Dedifferentiated amniotic fluid mesenchymal stem cell (primary cell): ENCODE measurements around the gene TMEM271.
"Not testable (repeated sequence)": the region's sequence is repeated elsewhere in the genome, so short reads cannot be mapped to it uniquely, and the experiment has no call there.

ENCODE experiments used
- DNase-seq: peaks from one replicate; pipeline ENCODE4 v3.0.0-alpha.2; 2016; ENCODE audit errors: extremely low spot score

The TMEM271 gene

DNA sequence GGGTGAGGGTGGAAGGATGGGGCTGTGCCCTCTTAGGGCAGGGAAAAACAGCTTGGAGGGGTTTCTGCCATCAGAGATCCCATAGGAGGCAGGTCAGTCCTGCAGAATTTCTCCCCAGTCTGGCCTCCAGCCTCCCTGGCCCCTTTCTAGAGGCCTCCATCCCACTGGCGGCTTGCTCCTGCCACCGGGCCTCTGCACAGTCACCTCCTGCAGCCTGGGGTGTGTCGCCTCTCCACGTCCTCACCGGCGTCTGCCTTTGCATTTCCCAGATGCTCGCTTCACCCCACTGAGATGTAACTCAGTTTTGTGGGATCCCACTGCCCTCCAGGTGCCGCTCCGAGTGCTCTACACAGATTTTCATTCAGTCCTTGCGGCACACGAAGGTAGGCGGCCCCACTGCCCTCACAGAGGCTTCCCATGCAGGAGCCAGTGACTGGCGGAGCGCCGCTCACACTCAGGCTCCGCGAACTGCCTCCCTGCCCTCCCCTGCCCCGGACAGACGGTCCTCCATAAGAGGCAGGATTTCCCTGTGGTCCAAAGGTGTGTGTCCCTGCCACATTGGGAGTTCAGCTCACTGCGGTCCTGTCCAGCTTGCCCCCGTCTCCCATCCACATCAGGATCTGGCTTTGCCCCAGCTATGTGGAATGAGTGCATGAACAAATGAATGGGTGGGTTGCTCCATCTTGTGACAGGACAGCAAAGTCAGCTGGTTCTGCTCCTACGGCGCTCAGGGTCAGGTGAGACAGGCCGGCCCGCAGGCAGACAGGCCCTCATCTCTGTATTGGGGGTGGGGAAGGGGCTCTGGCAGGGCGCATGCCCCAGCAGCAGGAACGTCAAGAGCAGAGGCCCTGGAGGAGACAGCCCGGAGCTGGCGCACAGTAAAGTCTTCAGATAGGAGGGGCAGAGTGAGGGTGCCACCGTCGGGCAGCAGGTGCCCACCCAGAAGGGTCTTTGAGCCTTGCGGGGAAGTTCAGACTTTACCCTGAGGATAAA is 2.7 kb upstream of the TMEM271 start:
- DNase-seq: no peak

DNA sequence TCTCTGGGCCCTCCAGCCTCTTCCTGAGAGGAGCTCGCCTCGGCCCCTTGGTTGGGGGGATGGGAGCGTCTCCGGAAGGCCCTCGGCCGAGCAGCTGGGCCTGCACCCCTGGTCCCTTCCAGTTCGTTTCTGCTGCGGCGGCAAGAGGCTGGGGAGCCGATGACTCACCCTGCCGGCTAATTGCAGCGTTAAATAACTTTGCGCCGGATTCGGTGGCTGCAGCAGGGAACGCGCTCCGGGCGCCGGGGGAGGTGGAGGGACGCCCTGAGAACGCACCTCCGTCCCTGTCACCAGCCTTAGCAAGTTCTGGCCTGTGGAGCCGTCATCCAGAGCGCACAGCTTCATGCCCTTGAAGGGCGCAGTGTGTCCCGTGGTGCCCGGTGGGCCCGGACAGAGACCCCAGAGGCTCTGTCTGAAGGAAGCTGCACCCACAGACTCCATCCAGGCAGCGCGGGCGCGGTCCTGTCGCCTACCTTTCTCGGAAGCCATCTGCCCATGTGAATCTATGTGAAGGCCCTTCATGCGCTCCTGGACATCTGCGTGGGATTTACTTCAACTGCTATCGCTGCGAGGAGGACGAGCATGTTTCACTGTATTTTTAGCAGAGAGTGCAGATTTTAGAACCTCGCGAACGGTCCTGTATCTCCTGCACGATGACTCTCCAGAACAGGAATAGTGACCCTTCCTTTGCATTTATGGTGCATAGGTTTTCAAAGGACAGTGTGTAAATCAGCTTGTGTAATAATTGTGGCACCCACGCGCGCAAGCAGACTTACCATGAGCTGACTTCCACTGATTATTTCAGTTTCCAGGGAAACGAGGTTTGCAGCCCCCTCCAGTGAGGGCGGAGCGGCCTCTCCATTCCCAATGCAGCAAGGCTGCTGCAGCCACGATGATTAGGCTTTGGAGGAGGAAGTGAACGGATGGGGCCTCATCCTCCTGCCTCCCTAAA is 1.7 kb upstream of the TMEM271 start:
- DNase-seq: no peak

DNA sequence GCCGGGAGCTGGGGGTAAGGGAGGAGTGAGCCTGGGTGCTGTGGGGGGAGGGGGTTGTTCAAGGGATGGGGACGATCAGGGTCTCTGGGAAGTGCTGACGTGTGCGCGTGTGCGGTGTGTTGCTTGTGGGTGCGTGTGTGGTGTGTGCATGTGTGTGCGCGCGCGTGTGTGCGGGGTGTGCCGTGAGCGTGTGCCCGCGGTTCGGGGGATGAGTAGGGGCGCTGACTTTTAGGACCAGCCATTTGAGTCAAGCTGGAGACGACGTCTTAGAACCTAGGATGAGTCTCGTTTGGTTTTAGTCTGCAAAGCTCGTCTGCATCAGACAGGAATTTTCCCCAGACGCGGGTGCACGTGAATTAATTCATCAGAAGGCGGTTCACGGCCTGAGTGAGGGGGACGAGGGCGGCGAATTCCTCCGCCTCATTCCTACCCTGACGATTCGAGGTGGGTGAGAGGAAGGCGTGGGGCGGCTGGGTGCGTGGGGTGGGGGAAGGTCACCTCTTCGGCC is 950 bp upstream of the TMEM271 start:
- DNase-seq: no peak

DNA sequence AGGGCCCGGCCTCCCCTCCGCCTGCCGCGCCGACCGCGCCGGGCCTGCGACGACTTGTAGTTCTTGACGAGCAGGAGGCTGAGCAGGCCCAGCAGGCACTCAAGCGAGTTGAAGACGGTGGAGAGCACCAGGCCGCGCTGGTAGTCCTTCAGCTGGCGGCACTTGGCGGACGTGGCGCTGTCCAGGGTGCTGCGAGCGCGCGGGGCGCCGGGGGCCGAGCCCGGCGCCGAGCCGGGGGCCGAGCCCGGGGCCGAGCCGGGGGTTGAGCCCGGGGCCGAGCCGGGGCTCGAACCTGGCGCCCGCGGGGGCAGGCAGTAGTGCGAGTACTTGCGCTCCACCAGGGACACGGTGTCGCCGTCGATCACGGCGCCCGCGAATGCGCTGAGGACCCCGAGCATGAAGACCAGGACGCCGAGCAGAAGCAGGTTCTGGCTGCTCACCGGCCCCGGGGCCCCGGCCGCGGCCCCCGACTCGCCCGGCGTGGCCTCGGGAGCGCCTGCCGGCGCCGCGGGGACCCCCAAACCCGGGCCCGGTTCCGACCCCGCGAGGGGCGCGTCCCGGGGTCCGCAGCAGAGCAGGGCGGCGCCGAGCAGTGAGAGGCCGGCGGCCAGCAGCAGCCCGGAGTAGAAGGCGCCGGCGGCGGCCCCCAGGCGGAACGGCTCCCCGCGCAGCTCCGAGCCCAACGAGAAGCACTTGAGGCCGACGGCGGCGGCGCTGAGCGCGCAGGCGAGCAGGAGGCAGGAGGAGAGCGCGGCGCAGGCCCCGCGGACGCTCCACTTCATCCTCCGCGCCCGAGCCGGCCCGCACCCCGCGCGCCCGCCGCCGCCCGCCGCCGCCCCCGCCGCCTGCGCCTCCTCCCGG is 584 bp downstream of the TMEM271 start:
- DNase-seq: no peak

DNA sequence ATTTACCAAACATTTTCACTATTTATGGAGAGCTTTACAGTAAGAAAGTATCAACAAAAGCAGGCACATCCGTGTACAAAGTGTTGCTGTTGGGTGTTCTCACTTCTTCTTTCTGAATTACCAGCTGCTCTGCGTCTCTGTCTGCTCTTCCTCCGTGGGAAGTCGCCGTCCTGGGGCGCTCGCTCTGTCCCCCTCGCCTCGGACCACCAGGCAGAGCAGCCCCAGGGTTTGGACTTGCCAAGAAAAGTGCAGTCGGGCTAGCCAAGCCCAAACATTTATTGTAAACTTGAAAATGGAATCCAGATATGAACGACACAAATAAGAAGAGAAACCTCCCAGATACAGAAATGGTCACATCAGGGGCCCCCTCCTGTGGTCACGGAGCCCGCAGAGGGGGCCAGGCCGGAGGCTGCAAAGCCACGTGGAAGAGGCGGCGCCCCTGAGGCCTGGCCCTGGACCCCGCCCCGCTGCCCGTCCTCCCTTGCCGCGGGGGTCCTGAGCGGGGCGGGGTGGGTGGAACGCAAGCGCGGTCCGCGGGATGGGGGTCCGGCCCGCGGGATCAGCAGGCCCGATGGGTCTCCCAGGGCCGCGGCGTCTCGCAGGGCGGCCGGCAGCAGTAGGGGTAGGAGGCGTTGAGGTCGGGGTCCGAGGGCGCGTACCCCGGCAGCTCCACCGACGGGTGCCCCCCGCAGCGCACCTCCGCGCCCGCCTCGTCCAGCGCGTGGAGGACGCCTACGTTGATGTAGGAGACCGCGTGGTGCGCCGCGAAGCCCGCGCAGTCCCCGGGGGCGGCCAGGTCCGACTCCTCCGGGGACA is 1.5 kb downstream of the TMEM271 start:
- no peak for DNase-seq

DNA sequence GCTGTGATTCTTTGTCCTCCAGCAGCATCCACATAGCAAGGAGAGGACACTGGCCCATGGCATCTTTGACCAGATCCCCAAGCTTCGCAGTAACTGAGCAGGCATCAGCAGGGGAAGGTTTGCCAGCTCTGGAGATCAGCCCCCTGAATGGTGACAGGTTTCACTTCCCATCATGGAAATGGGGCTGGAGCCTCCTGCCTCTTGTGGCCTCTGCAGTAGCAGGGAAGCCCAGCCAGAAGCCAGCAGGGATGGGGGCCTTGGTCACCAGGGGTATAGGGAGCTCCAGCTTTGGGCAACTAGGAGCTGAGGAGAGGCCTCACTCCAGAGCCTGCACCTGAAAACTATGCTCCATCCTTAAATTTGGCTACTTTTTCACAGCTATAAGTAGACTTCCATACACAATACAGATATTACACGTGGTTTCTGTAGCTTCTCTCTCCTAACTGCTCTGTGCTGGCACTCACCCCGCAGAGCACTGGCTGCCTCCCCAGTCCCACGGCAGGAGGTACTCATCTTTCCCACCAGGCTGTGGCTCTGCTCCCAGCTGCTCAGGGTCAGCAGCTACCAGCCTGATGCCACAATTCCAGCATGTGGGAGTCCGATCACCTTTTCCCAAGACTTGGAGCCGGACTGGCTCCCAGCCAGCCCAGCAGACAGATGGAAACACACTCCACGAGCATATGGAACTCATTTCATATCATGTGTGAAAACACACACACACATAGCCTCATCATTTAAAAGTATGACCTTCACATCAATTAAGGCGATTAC is 2.8 kb downstream of the TMEM271 start:
- no peak for DNase-seq

DNA sequence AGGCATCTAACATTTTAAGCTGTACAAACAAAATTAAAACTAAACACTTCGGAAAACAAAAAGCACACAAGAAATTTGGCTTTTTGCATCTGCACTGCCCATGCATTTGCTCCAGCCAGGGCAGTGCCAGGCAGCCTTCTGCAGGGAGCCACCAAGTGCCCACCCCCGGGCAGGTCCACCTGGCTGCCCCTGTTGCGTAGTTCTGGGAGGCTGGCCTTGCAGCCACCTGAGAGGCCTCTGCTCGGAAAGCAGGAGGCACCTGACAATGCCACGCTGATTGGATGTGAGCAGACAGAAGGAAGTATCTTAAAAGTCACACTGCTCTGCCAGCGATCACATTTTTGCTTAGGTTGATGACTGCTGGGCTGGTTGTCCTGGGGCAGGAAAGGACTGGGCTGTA is 3.5 kb downstream of the TMEM271 start:
- DNase-seq: no peak

DNA sequence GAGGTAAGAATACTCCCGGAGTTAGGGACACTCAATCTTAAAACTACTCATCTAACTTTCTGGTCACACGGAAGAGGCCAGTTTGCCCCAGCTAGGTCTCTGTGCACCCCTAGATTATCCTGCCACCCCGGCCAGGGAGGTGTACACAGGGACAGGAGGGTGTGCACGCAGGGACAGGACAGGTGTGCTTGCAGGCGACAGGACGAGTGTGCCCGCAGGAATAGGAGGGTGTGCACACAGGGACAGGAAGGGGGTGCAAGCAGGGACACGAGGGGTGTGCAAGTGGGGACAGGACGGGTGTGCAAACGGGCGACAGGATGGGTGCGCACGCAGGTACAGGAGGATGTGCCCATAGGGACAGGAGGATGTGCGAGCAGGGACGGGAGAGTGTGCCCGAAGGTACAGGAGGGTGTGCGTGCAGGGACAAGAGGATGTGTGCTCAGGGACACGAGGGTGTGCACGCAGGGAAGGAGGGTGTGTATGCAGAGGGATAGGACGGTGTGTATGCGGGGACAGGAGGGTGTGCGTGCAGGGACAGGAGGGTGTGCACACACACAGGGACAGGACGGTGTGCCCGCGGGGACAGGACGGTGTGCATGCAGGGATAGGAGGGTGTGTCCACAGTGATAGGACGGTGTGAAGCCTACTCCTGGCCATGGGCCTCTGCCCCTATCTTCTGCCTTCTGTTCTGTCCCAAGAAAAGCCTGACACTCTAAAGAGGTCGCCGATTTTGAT is 4.1 kb downstream of the TMEM271 start:
- DNase-seq: no peak

DNA sequence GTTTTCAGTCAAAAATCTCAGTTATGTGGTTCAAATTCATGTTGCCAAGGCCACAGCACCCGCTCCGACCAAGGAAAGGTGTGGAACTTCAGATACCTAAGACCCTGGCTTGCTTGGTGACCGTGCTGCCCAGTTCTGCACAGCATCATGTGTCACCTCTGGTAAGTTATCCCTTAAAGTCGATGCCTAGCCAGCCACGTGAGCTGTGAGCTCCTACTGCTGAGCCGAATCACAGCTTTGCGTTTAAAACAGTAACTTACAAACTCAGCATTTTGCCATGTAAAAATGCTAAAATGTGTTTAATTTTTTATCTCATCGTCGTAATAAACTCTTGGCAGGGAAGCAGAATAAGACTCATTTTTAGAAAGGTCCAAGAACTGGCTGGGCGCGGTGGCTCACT is 5.3 kb downstream of the TMEM271 start:
- DNase-seq: no peak

DNA sequence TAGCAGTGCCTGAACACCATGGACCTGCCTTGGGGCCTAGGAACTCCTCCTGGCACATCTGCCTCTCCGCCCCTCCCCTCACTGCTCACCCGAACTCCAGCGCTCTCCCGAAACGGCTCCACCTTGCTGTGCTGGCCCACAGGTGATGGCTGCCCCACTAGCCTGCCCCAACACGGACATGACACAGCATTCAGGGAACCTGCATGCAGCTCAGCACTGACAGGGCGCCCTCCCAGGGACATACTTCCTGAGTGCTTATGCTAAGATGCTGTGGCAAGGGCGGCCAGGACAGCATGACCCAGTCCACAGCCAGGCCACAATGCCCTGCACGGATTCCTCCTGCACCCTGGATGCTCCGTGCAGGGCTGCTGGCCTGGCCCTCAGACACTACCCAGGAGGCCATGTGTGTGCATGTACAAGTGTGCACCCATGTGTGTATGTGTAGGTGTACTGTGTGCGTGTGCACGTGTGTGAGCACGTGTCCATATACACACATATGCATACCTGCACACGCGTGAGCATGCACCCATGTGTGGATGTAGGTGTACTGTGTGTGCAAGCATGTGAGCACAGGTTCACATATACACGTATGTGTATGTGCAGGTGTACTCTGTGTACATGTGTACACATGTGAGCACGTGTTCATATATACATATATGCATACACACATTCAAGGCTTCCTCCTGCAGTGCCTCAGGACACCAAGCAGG is 6.0 kb downstream of the TMEM271 start:
- DNase-seq: no peak

DNA sequence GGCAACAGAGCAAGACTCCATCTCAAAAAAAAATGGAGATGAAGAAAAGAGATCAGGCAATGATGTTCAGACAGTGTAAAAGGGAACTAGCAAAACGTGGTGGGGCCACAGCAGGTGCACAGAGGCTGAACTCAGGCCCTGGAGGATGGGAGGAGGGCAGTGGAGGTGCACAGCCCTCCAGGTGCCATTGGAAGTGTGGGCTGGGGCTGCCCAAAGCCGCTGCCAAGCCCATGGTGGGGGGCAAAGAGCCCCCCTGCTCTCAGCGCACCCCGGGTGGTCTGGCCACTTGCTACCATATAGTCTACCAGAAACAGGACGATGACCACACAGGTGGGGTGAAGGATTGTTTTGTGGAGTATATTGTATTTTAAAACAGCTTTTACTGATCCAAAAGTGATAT is 7.1 kb downstream of the TMEM271 start:
- DNase-seq: no peak

DNA sequence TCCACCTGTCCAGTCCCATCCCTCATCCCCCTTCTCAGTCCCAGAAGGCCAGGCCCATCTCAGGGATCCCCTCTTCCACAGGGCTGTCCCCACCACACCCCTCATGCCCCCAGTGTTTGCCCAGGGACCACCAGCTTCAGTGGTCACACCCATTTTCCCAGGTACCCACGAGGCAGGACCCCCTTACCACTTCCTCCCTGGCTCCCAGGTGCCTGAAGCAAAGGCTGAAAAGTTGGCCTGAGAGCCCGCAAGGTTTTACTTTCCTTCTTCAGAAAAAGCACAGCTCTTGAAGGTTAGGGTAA is 7.8 kb downstream of the TMEM271 start:
- no peak for DNase-seq

DNA sequence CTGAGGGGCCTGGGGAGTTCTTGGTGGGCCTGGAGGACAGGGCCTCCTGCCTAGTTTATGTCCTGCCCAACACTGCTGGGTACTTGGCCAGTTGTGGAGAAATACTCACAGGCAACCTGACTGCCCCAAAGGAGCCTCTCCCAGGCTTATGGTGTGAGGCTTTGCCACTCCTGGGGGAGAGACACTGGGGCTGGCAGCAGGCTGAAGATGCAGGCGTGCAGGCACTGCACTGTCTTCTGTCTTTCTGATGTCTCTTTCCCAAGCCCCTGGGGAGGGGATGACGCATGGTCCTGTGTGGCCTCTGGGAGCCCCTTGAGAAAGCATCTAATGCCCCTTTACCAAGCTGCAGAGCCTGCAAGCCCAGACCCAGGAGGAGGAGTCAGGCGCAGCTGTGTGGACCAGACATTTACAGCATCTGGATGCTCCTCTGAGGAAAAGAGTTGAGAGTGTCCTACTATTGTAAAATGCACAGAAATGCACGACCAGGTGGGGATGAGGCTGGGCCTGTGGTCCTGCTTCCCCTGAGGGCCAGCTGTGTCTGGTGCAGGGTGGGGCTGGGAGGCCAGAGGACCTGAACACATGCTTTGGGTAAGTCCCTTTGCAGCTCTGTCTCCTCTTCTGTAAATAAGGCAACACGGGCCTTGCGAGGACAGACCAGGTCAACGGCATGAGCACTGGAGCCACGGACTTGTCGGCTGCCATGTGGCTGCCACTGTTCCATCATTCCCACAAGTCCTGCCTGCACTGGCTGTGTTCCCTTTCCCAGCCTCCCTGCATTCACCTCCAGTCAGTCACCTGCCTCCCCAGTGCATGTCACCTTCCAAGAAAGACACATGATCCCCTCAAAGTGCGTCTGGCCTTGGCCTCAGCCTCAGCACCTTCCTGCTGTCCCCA is 8.4 kb downstream of the TMEM271 start:
- no peak for DNase-seq

DNA sequence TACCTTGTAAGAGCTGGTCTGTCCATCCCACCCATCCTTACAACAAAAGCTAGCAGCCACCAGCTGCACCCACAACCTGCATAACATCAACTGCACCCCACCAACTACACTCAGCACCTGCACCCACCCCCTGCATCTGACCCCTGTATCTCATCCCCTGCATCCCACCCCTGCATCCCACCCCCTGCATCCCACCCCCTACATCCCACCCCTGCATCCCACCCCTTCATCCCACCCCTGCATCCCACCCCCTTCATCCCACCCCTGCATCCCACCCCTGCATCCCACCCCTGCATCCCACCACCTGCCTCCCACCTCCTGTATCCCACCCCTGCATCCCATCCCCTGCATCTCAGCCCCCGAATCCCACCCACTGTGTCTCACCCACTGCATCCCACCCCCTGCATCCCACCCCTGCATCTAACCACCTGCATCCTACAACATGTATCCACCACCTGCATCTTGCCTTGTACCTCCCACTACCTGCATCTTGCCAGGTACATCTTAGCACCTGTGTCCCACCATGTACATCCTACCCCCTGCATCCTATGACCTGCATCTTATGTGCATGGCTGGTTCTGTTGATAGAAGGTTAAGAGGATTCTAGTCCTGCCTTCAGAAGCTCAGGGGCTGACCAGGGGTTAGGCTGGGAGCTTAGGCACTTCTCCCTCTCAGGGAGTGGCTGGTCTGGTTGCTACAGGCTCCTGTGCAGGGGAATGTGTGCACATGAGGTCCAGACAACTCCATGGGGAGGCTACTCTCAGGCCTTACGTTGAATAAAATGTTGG is 9.4 kb downstream of the TMEM271 start:
- no peak for DNase-seq

DNA sequence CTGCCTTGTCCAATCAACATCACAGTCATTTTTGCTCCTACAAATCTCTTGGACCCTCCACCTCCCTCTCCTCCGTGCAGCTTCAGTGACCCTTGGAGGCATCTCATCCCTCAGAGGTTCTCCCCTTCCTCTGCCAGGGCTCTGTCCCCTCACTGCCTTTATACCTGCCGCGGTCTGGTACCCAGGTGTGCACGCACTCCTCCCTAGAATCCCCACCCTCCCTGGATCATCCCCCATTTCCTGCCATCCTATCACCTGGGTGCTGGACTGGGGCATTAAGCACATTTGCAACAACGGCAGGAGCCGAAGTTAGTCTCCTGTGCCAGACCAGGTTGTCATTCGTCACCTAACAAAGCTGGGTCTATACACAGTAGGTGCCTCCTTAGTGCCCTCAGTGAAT is 10.1 kb downstream of the TMEM271 start:
- no peak for DNase-seq

DNA sequence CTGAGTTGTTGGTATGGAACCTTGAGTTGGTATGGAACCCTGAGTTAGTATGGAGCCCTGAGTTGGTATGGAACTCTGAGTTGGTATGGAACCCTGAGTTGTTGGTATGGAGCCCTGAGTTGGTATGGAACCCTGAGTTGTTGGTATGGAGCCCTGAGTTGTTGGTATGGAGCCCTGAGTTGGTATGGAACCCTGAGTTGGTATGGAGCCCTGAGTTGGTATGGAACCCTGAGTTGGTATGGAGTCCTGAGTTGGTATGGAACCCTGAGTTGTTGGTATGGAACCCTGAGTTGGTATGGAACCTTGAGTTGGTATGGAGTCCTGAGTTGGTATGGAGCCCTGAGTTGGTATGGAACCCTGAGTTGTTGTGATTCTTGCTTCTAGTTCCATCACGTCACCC is 10.5 kb downstream of the TMEM271 start:
- not testable (repeated sequence) for DNase-seq

DNA sequence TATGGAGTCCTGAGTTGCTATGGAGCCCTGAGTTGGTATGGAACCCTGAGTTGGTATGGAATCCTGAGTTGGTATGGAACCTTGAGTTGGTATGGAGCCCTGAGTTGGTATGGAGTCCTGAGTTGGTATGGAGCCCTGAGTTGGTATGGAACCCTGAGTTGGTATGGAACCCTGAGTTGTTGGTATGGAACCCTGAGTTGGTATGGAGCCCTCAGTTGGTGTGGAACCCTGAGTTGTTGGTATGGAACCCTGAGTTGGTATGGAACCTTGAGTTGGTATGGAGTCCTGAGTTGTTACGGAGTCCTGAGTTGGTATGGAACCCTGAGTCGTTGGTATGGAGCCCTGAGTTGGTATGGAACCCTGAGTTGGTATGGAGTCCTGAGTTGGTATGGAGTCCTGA is 13.6 kb downstream of the TMEM271 start:
- DNase-seq: not testable (repeated sequence)
